Forelimb muscle (tissue), 1 donor: Measurements from ENCODE around the gene MKNK2. TPM values are rescaled to one million over a fixed set of nuclear protein-coding genes. Genes with fewer than 3 reads are reported as not detected.

Experiments used
- DNase-seq: peaks from one replicate; pipeline ENCODE4 v3.0.0-alpha.2; 2013; ENCODE audit warnings: low read depth
- polyA plus RNA-seq: library from polyadenylated mRNA; unstranded; fragments of 120-200 nt; gene quantifications from one replicate; pipeline ENCODE4 v1.2.1, GENCODE V29; 2013; ENCODE audit not compliant: insufficient read length

Gene MKNK2
- polyA plus RNA-seq, 1 donor: 95.0 TPM

DNA sequence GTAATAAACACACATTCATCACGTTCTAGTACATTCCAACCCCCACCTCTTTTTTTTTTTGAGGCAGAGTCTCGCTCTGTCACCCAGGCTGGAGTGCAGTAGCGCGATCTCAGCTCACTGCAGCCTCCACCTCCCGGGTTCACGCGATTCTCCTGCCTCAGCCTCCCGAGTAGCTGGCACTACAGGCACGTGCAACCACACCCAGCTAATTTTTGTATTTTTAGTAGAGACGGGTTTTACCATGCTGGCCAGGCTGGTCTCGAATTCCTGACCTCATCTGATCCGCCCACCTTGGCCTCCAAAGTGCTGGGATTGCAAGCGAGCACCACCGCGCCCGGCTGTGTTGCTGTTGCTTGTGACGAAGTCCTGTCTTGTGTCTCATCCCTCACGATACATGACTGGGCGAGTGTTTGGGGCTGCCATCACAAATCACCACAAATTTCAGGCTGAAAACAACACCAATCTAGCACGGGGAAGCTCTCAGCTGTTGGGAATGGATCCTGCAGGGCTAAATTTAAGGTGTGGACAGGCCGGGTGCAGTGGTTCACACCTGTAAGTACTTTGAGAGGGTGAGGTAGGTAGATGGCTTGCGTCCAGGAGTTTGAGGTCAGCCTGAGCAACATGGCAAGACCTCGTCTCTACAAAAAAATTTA is 29.4 kb upstream of the MKNK2 start:
- no peak for DNase-seq

DNA sequence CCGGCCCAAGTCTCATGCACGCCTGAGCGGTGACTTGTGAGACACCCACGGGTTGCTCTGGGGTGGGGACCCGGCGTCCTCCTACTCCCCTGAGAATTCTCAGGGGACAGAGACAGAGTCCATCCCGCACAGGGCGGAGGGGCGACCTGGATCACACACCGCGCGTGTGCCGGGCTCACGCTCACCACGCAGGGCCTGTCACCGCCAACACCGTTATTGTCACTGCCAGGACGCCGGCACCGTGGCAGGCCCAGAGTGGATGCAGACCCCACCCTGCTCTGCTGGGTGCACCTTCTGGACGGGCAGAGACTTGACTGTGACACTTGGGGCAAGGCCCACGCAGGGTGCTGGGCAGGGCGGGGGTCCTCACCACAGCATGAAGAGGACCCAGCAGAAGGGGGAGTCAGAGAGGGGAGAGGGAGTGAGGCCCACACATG is 28.8 kb upstream of the MKNK2 start:
- DNase-seq: no peak

DNA sequence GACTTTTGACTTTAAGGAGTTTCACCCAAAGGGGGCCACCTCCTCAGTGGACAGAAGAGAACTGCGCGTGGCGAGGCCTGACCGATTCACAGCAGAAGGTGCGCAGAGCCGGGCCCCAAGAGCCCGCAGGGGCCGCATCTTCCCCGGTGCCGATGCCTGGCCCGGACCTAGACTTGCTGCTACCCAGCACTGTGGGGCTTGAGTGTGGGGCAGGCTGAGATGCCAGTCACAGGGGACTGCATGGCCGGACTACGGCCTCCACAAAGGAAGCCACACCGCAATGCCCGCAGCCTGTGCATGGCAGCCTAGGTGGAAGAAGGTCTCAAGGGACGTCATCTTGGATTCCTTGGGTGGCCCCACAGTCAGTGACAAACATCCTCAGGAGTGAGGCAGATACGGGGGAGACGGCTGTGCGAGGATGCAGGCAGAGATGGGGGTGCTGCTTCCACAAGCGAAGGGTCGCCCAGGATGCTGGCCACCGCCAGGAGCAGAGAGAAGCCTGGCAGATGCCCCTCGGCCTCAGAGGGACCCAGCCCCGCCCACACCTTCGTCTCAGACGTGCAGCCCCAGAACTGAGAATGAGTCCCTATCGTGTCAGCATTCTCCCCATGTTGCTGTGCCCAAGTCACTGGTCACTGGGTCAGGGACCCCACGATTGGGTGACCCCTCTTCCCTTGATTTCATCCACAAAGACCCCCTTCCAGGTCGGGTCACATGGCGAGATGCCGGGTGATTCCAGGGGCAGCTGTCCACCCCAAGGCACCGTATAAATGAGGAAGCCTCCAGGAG is 28.2 kb upstream of the MKNK2 start:
- DNase-seq: no peak

DNA sequence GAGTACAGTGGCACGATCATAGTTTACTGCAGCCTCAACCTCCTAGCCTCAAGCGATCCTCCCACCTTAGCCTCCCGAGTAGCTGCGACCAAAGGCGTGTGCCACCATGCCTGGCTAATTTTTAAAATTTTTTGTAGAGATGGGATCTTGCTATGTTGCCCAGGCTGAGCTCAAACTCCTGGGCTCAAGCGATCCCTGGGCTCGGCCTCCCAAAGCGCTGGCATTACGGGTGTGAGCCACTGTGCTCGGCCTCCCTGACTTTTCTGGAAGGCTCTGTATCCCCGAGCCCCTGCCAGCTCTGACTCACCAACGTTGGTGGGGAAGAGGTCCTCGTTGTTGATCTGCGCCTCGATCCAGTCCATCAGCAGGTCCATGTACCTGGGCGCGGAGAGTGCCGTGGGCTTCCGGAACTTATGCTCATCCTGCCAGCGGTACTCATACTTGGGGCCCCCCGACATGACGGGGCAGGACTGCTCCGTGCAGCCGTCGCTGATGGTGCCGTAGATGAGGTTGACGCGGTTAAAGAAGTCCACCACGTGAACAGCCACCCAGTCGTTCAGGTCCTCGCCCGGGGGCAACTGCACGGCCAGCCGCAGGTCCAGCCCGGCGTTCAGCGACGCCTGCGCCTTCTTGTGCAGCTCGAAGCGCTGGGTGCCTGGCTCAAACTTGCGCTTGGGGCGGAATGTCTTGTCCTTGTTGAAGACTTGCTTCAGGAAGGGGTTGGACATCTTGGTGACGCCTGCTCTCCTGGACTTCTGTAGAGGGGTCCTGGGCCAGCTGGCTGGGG is 27.0 kb upstream of the MKNK2 start:
- no peak for DNase-seq

DNA sequence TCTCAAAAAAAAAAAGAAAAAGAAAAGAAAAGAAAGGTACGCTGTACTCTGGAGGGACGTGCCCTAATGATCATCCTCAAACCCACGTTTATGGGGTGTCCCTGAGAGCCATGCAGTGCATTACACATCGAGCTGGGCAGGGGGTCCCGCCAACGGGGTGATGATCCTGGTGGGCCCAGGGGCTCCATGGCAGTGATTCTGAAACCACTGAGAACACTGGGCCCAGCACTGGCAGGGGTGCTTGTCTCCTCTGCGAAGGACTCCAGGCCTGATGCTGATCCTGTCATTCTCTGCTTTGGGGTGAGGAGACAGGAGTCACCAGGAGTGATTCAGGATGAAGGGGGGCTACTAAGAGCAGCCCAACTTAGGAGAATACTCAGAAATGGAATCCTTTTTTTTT is 26.4 kb upstream of the MKNK2 start:
- DNase-seq: no peak

DNA sequence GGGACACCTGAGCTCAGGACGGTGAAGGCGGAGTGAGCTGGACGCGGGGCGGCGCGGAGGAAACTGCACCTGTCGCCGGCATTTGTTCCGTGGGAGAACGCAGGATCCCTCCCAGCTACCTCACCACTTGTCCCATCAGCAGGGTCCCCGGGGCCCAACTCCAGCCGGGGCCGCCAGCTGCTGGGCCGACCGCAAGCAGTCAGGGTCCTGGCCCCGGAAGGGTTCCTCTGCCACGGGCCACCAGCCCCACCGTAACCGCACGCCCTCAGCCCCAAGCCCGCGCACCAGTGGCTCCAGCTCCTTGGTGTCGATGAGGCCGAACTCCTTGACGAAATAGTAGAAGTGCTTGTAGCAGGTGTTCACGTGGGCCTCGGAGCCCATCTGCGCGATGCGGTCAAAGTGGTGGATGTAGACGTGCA is 25.5 kb upstream of the MKNK2 start:
- no peak for DNase-seq

DNA sequence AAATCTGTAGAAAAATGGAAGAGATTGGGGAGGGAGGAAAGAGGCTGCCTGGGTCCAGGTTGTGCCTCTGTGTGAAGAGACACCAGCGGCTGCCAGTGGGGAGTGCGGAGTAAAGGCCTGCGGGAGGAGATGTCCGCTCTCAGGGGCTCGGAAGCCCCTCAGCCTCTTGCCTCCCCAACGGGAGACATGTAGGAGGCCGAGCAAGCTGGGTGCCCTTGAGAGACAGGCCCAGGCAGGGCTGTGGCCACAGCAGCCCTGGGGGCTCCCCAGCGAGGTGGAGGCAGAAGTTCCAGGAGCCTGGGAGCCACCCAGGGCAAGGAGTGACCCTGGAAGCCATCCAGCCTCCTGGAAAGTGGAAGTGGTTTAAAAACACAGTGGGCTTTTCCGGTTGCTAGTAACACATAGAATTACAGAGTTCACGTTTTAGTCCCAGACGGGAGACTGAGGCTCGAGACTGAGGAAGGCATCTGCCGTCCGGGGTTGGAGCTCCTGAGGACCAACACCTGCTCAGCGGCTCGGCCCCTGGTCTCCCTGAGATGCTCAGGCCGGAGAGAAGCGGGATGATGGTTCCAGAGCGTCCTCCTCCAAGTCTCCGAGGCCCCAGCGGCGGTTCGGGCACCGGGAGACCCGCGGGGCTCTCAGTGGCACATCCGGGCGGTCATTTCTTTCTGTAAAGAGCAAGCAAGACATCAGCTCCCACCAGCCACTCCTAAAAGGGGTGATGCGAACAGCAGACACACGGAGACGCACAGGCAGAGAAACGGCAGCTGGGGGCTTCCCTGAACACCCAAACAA is 21.9 kb upstream of the MKNK2 start:
- no peak for DNase-seq

DNA sequence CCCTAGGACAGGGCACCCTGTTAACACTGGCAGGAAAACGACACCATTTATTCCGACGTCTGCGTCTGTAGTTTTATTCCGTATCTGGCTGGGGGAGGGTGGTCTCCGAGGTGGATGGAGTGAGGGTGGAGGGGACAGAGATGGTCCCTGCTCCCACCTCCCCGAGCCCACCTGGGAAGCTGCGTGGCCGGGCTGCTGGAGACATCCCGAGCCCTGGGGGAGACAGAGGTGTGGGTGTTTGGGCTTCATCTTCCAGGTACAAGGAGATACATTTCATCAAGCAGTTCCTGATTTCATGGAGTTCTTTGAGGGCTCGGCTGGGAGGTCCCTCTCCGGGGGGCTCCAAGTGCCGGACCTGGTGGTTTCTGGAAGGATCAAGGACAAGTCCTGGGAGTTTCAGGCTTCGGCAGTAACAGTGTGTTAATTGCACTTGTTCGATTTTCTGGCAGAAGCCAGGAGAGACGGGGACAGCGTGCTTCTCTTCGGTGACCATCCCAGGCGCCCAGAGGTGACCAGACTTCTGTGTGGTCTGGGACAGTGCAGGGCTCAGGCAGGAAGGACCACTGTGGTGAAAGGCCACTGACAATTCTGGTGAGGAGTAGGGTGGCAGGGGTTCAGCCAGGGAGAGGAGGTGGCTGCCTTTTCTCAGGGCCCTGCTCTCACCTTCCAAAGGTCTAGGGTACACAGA is 20.1 kb upstream of the MKNK2 start:
- no peak for DNase-seq

DNA sequence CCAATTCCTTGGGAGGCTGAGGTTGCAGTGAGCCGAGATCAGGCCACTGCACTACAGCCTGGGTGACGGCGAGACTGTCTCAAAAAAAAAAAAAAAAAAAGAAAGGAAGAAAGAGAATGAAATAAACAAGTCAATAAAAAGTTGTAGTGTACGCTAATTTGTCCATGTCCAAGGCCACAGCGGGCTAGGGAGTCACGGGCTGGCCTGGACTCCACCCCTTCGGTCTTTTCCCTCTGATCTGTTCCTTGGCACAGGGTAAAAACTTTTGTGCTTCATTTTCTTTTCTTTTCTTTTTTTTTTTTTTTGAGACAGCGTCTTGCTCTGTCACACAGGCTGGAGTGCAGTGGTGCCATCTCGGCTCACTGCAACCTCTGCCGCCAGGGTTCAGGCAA is 19.4 kb upstream of the MKNK2 start:
- no peak for DNase-seq

DNA sequence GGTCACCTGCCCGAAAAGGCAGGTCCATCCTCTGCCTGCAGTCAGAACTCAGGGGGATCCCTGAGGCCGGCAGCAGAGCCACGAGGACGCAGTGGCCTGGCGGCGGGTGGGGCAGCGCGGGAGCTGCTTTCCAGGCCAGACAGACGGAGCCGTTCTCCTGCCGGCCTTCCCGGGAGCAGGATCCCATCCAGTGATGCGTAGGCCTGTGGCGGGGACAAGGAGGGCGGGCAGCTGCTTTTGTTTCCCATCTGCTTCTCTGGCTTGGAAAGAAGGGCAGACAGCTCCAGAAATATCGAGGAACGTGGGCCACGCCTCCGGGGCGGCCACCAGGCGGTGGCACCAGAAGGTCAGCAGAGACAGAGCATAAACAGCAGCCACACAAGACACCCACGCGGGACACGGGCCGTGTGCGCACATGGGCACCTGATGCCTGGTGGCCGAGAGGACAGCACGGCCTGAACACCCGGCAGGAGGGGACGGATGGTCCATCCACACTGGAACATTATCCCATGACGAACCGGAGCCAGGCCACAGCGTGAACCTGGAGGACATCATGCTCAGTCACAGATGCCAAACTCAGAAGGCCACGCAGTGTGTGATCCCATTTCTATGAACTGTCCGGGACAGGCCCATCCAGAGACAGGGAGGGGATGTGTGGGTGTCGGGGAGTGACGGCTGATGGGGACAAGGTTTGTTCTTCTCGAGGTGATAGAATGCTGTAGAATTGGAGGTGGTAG is 13.9 kb upstream of the MKNK2 start:
- no peak for DNase-seq

DNA sequence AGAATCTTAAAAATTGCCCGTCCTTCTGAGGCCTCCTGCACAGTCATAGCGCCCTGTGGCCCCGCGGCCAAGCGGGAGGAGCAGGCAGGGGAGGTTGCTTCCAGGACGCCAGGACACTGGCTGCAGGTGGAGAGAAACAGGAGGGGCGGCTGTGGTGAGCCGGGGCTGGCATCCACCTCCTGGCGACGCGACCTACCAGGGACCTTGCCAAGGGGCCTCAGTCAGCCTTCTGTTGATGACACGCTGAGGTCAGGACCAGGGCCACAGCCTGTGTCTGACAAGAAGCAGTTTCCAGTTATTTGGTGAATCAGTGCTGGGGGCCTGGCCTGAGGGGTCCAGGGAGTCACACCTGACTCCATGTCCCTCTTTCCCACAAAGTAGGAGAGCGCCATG is 13.3 kb upstream of the MKNK2 start:
- DNase-seq: no peak

DNA sequence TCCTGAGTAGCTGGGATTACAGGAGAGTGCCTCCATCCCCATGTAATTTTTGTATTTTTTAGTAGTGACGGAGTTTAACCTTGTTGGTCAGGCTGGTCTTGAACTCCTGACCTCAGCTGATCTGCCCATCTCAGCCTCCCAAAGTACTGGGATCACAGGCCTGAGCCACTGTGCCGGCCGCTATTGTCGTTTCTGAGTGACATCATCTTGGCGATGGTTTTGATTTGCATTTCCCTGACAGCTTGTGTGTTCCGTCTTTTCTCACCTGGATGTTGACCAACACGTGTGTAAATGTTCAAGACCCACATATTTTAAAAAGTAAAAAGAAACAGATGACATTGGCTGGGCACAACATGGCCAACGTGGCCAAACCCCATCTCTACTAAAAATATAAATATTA is 12.8 kb upstream of the MKNK2 start:
- DNase-seq: no peak

DNA sequence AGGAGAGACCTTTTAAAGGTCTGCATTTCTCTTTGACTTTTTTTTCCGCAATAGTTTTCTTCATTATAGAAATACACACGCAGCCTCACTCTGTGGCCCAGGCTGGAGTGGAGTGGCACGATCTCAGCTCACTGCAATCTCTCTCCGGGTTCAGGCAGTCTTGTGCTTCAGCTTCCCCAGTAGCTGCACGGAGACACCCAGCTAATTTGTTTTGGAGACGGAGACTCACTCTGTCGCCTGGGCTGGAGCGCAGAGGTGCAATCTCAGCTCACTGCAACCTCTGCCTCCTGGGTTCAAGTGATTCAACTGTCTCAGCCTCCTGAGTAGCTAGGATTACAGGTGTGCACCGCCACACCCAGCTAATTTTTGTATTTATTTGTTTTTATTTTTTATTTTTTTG is 11.7 kb upstream of the MKNK2 start:
- DNase-seq: no peak

DNA sequence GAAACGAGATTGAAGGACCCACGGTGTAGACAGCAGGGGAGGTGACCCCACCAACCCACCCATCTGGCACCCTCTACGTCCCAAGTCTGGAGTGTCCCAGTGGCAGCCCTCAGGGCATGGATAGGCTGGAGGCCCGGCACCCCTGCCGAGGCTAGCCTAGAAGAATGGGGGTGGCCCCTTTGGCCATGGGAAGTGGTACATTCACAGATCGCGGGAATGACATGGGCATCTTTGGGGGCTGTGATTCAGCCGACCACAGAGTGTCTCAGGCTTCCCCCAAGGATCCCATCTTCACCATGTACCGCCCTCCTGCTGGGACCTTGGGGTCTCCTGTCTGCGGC is 11.3 kb upstream of the MKNK2 start:
- no peak for DNase-seq

DNA sequence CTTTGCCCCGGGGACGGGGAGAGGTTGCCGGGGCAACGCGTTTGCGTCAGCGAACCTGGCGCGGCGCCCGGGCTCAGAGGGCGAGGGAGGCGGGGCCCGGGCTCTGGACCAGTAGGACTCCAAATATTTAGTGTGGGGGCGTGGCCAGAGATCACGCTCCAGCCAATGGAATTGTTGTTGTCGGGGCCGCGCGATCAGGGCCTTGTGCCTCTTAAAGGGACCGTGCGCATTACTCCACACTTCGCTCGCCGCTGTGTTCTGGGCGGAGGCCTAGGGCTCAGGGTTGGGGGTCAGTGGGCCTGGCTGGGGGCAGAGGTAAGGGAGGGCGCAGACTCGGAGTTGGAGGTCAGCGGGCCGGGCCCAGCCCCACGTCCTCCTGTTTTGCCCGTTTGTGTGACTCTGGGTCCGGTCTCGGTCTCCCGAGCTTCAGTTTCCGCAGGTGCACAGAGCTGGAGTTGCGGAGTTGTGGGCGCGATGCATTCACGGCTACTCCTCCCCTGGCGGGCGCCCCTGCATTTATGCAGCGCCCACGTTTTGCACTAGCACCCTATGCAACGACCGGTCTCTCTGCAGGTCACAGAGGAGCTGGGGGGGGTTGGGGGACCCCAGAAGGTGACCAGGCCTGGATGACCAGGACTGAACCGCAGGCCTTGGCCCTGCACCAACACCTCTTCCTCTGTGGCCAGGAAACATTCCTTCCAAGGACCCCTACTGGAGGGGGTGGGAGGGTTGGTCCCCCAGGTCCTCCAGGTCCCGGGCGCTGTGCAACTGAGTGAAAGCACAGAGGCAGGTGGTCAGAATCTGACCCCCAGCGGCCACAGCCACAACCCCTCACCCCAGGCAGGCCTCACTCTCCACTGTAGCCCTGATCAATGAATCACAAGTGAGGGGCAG is 10.7 kb upstream of the MKNK2 start:
- DNase-seq: peak; percentile 83

DNA sequence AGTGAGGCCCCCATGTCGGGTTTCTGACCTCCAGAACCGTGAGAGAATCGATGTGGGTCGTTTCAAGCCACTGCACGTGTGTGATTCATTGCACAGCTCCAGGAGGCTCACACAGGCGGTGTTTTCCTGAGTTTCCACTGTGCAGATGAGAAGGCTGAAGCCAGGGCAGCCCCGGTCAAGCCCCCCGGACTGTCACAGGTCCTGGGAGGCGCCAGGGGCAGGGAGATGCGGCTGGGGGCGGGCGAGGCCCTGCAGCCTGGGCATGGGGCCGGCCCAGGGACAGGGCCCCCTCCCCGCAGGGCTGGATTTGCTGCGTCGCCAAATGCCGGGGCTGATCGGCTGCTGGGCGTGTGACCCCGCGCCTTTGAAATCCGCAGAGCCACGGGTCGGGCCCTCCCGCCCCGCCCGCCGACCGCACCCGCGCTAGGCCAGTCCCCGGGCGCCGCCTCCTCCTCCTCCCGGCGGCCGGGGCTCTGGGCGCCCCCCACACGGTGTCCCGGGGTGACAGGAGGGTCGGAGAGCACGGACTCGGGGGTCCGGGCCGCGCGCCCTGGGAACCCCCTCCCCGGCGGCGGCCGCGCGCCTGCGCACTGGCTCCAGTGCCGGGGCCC is 9.9 kb upstream of the MKNK2 start:
- no peak for DNase-seq

DNA sequence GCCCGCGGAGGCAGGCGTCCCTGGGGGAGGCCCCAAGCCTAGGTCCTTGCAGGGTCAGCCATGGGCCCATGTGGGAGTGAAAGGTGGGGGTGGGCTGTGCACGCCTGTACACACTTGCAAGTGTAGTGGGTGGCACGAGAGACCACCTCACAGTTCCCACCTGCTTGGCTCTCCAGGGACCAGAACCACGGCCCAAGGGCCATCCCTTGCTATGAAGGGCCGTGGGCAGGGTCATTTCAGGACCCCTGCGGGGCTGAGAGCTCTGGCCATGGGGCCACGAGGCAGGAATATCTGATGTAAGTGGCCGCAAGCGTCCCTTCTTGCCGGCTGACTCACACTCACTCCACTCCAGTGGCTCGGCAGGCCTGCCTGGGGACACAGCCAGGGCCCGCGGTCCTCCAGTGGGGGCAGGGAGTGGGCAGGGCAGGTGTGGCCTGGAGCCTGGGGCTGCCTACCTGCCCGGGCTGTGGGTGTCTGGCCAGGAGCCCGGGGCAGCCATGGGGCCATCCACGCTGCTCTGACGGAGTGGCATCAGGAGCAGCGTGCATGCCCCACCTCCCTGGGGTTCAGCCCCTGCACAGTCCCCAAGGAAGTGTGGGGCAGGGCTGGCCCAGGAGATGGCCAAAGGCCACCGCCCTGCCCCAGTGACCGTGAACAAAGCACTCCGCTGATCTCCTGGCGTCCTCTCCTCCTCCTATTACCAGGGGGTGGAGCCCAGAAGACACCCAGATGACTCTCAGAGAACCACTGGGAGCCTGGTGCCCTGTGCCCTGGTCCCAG is 8.6 kb upstream of the MKNK2 start:
- no peak for DNase-seq
